ENCODE data around the gene SLC37A1. TPM values are rescaled to one million over a fixed set of nuclear protein-coding genes. Genes with fewer than 3 reads are reported as not detected.

Gene SLC37A1
- total RNA-seq, 2 donors from 2014 or later, result 6.6 to 9.6 TPM

GRCh38 chr21:42560517-42561179, 47.0 kb downstream of the SLC37A1 start:
- Histone ChIP-seq H3K27me3 (replicated peaks; ENCODE audit: insufficient read depth) (no peaks in the 10 kb centered on the region), H3K36me3 (peaks cover 14% of the 10 kb centered on the region), H3K4me1 (ENCODE audit: control insufficient read depth in 1 of 2, low read depth in 2 of 2) (no peaks in the 10 kb centered on the region), H3K27ac (no peak overlapping the region), H3K9me3 (no peaks in the 10 kb centered on the region), H3K4me3 (no peak overlapping the region)
- DNase-seq (ENCODE audit: low spot score), result no peak
- no peak for ATAC-seq (ENCODE audit: insufficient number of reproducible peaks, low FRiP score, low read depth)
- TF ChIP-seq CTCF (IDR thresholded peaks at IDR 0.05), result no peak

- Histone ChIP-seq H3K4me1 (ENCODE audit: control insufficient read depth in 1 of 2, low read depth in 2 of 2) (no peaks in the 10 kb centered on the region), H3K27ac (no peak overlapping the region)
- DNase-seq (ENCODE audit: low spot score), result no peak
Measured at GRCh38 chr21:42561762-42562650, 48.4 kb downstream of the SLC37A1 start.

GRCh38 chr21:42562816-42563215, 49.2 kb downstream of the SLC37A1 start:
- Histone ChIP-seq H3K9me3 (no peaks in the 10 kb centered on the region), H3K36me3 (peaks cover 14% of the 10 kb centered on the region), H3K27ac (no peak overlapping the region), H3K4me3 (no peak overlapping the region), H3K27me3 (replicated peaks; ENCODE audit: insufficient read depth) (no peaks in the 10 kb centered on the region), H3K4me1 (ENCODE audit: control insufficient read depth in 1 of 2, low read depth in 2 of 2) (no peaks in the 10 kb centered on the region)
- no peak for DNase-seq (ENCODE audit: low spot score)
- no peak for ATAC-seq (ENCODE audit: insufficient number of reproducible peaks, low FRiP score, low read depth)
- no peak for TF ChIP-seq CTCF (IDR thresholded peaks at IDR 0.05)

More at GRCh38 chr21:42561762-42562650, 48.4 kb downstream of the SLC37A1 start:
- ATAC-seq (ENCODE audit: insufficient number of reproducible peaks, low FRiP score, low read depth), result no peak
- Histone ChIP-seq H3K4me3 (no peak overlapping the region), H3K36me3 (peaks cover 14% of the 10 kb centered on the region), H3K9me3 (no peaks in the 10 kb centered on the region), H3K27me3 (replicated peaks; ENCODE audit: insufficient read depth) (no peaks in the 10 kb centered on the region)
- TF ChIP-seq CTCF (IDR thresholded peaks at IDR 0.05), result no peak

GRCh38 chr21:42563261-42563660, 49.6 kb downstream of the SLC37A1 start:
- Histone ChIP-seq H3K27me3 (replicated peaks; ENCODE audit: insufficient read depth) (no peaks in the 10 kb centered on the region), H3K4me1 (ENCODE audit: control insufficient read depth in 1 of 2, low read depth in 2 of 2) (no peaks in the 10 kb centered on the region), H3K27ac (no peak overlapping the region), H3K36me3 (peaks cover 14% of the 10 kb centered on the region), H3K4me3 (no peak overlapping the region), H3K9me3 (no peaks in the 10 kb centered on the region)
- ATAC-seq (ENCODE audit: insufficient number of reproducible peaks, low FRiP score, low read depth), result no peak
- DNase-seq (ENCODE audit: low spot score), result no peak
- TF ChIP-seq CTCF (IDR thresholded peaks at IDR 0.05), result no peak

- no peak for TF ChIP-seq CTCF (IDR thresholded peaks at IDR 0.05)
- no peak overlapping the region for H3K27ac ChIP-seq
- H3K9me3 ChIP-seq, result no peaks in the 10 kb centered on the region
- H3K27me3 ChIP-seq (replicated peaks; ENCODE audit: insufficient read depth), result no peaks in the 10 kb centered on the region
- DNase-seq (ENCODE audit: low spot score) (no peak), ATAC-seq (ENCODE audit: insufficient number of reproducible peaks, low FRiP score, low read depth) (no peak)
- H3K4me3 ChIP-seq, result no peak overlapping the region
- peaks cover 13% of the 10 kb centered on the region for H3K36me3 ChIP-seq
- H3K4me1 ChIP-seq (ENCODE audit: control insufficient read depth in 1 of 2, low read depth in 2 of 2), result no peaks in the 10 kb centered on the region
Measured at GRCh38 chr21:42563686-42564085, 50.0 kb downstream of the SLC37A1 start.

Measured in thoracic aorta (tissue), 2 donors.